T-helper 2 cell treated with Interferon-gamma antibody and Interleukin-4, amounts not matched to agents 100 ng/mL and 5 ng/mL, for 36 hours (primary cell): ENCODE measurements around the gene NDUFA3. TPM values are rescaled to one million over a fixed set of nuclear protein-coding genes. Genes with fewer than 3 reads are reported as not detected.
"Not testable (repeated sequence)": the region's sequence is repeated elsewhere in the genome, so short reads cannot be mapped to it uniquely, and the experiment has no call there.

Experiments used
- intact Hi-C: fragments of 100-400 bp; cut with micrococcal nuclease; formaldehyde crosslinking; loops from one replicate; pipeline ENCODE4 v1.15.1; 2023
- total RNA-seq: library from RNA; stranded (reverse); gene quantifications from 2 replicates; pipeline ENCODE4 v1.2.3, GENCODE V29; 2022

Gene NDUFA3
- total RNA-seq: 109 and 114 TPM in 2 replicates

GRCh38 chr19:54102421-54103169, at the start of gene NDUFA3:
NDUFA3 (plus strand) TSS chr19:54102855; CDS start chr19:54102879, 24 bp downstream.
- intact Hi-C loops: loop anchor here (1.0 to 5.0 kb wide), 5 partner anchors 13 to 360 kb away; partner anchors contain the start of genes CNOT3, LENG1, LENG9 and PRPF31

DNA sequence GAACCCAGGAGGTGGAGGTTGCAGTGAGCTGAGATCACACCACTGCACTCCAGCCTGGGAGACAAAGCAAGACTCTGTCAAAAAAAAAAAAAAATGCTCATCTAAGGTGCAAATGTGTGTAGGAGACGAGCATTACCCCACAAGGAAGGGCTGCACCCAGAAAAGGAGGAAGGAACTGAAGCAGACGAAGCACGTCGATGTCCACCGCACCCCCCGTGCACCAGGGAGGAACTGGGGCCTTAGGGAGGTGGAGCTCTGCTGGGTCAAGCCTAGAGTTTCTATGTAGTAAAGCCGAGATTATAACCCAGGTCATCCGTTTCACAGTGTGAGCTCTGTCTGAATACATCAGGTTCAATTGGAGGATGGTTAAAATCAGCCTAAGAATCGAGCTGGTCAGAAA, 40.0 kb upstream of the NDUFA3 start:
- intact Hi-C loops: no loop called here

DNA sequence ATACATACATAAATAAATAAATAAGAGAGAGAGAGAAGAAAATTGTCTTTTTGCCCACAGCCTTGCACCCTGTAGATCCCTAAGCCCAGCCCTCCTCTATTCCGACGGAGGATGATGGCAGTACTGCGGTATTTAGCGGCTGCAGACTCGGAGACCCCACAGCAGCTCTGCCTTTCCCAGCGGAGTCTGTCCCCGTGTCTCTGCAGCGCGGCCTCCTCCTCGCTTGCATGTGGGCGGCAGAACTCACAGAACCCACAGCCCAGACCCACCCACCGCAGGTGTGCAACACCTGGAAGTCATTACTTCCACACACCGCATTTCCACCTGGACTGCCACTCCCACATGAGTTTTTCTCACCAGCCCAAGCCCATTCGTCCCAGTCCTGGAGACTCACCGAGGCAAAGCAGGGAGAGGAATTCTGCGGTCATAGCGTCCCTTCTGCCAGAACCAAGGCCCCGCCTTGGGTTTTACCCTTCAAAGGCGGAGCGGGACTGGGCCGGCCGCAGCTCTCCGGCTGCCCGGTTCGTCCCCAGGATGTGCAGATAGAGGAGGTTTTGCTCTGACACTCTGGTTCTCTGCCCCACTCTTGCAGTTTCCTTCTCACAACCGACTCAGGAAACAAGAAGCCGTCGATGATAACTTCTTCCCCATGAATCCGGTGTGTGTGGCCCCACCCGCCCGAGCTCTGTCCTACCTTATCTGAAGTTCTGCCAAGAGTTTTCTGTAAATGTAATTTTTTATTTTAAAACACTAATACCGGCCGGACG, 39.1 kb upstream of the NDUFA3 start, which contains the start of gene VSTM1:
Gene VSTM1, minus strand, starts transcription at position 548 of the 767 bp plus-strand sequence. Its CDS starts 120 bp downstream, at position 428.
- intact Hi-C loops: no loop called here

DNA sequence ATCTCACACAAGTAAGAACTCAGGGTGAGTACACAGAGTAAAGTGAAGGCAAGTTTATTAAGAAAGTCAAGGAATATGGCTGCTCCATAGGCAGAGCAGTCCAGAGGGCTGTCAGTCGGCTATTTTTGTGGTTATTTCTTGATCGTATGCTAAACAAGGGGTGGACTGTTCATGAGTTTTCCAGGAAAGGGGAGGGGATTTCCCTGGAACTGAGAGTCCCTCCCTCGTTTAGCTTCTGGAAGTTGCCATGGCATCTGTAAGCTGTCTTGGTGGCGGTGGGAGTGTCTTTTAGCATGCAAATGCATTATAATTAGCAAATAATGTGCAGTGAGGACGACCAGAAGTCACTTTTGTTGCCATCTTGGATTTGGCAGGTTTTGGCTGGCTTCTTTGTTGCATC, 33.2 kb upstream of the NDUFA3 start:
- intact Hi-C loops: no loop called here

DNA sequence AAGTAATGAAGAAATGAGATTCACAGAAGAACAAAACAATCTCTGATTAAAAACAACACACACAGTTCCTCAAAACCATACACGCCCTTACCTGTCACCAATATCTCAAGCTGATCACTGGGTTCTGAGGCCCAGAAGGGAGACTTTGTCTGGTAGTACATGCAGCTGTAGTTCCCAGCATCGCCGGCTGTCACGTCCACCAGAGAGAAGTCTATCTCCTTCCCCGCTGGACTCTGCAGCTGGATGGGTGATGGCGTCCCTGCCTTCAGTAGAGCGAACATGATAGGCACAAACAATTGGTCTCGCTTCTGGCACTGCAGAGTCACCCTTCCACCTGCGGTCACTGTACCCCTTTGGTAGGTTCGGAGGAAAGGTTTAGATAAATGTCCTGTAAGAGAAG, 28.8 kb upstream of the NDUFA3 start:
- intact Hi-C loops: no loop called here

DNA sequence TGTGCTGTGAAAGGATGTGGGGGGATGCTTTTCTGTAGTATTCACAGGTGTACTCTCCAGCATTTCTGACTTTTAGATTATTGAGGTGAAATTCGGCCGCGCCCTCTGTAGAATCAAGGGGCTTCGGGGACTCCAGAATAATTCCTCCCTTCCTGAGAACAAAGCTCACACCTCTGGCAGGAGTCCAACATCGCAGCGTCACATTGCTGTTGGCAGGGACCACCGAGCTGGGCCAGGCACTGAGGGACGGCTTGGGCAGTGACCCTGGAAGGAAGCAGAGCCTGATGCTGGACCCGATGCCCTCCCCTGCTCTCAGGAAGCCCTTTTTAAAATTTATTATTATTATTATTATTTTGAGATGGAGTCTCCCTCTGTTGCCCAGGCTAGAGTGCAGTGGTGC, 27.8 kb upstream of the NDUFA3 start:
- intact Hi-C loops: no loop called here

DNA sequence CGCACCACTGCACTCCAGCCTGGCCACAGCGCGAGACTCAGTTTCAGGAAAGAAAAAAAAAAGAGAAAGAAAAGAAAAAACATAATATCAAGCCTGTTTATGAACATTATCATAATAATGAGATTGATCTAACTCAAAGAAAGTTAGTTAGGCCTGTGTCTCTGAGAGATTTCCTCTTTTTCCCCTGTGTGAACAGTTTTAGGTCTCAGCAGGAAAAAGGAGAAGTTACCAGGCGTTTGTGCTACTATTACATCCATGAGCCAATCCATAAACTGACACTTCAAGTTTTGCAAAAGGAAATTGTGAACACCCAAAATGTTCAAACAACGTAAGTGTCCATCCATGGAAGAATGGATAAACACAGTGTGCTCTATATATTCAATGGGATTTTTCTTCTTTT, 25.3 kb upstream of the NDUFA3 start:
- intact Hi-C loops: no loop called here

GRCh38 chr19:54081032-54081431, 21.6 kb upstream of the NDUFA3 start, which contains the start of gene TARM1:
TARM1 (minus strand) TSS chr19:54081365; CDS start chr19:54081340, 25 bp downstream.
- intact Hi-C loops: no loop called here

DNA sequence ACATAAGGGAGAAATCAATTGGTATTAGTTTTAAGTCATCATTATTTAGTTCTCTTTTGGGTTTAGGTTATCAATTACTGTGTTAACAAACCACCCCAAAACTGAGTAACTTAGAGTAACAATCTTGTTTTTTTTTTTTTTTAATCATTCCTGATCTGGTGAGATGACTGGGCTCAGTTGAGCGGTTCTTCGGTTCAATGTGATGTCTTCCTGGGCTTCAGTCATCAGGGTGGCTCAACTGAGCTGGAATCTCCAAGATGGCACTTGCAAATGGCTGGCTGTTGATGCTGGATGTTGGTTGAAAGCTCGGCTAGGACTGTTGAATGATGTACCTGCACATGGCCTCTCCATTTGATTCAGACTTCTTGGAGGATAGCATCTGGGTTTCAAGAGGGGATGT, 18.2 kb upstream of the NDUFA3 start:
- intact Hi-C loops: no loop called here

DNA sequence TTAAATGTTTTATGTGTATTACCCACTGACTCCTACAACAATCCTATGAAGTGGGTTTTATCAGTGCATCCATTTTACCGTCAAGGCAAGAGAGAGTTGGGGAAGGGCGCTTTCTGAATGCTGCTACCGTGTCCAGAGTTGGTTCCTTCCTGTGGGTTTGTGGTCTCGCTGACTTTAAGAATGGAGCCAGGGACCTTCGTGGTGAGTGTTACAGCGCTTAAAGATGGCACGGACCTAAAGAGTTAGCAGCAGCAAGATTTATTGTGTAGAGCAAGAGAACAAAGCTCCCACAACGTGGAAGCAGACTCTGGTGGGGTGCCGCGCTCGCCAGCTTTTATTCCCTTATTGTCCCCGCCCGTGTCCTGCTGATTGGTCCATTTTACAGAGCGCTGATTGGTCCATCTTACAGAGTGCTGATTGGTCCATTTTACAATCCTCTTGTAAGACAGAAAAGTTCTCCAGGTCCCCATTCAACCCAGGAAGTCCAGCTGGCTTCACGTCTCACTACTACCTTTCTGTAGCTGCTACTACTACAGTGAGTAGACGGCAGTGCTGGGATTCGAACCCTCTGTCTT, 8.1 kb upstream of the NDUFA3 start:
- intact Hi-C loops: no loop called here

DNA sequence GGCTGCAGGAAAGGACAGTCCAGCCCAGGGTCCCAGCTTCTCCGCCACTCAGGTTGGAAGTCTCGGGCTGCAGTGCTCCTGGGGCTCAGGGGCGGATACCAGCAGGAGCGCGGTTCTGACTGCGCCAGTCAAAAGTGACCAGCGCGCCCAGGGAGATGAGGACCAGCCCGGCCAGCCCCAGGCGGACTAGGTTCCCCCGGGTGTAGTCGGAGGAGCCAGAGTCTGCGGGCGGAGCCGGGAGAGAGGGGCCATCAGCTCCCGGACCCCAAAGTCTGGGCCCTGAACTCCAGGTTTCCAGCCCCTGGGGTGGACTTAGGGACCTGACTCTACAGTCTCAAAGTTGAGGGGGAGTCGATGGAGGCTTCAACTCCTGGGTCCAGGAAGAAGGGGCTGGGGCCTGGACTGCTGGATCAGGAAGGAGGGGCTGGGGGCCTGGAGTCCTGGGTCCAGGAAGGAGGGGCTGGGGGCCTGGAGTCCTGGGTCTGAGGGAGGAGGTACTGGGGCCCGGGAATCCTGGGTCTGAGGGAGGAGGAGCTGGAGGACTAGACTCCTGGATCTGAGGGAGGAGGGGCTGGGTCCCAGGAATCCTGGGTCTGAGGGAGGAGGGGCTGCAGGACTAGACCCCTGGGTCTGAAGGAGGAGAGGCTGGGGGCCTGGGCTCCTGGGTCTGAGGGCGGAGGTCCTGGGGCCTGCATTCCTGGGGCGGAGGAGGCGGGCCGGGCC, 7.4 kb upstream of the NDUFA3 start:
- intact Hi-C loops: no loop called here

GRCh38 chr19:54095859-54096616, 6.6 kb upstream of the NDUFA3 start:
- intact Hi-C loops: not testable (repeated sequence)

GRCh38 chr19:54096617-54097106, 6.0 kb upstream of the NDUFA3 start:
- intact Hi-C loops: no loop called here

- intact Hi-C loops: no loop called here
Measured at GRCh38 chr19:54099190-54099902, 3.3 kb upstream of the NDUFA3 start.

GRCh38 chr19:54099903-54100255, 2.8 kb upstream of the NDUFA3 start:
- intact Hi-C loops: loop anchor here (5.0 kb wide), 1 partner anchor 362 kb away; the partner anchor contains the start of gene LENG9

GRCh38 chr19:54100561-54100960, 2.1 kb upstream of the NDUFA3 start, which contains the start of gene OSCAR:
OSCAR (minus strand) TSS chr19:54100803; CDS start chr19:54100792, 11 bp downstream.
- intact Hi-C loops: loop anchor here (5.0 kb wide), 1 partner anchor 362 kb away; the partner anchor contains the start of gene LENG9

GRCh38 chr19:54104998-54105715, 2.5 kb downstream of the NDUFA3 start:
- intact Hi-C loops: loop anchor here (5.0 kb wide), 1 partner anchor 357 kb away; the partner anchor contains the start of gene LENG9

DNA sequence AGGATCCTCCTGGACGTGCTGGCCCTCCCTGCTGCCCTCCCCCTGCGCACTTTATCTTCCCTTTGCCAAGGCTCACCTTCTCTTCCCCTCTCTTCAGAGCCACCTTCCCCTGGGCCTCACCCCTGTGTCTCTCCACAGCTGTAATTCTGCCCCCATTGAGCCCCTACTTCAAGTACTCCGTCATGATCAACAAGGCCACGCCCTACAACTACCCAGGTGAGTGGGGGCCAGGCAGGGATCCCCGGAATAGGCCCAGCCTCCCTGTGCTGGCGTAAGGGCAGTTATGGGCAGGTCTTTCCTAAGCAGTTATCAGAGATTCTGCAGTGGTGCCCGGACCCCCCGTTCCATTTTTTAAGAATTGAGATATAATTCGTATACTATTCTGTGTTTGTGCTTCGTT, 3.1 kb downstream of the NDUFA3 start:
- intact Hi-C loops: no loop called here

DNA sequence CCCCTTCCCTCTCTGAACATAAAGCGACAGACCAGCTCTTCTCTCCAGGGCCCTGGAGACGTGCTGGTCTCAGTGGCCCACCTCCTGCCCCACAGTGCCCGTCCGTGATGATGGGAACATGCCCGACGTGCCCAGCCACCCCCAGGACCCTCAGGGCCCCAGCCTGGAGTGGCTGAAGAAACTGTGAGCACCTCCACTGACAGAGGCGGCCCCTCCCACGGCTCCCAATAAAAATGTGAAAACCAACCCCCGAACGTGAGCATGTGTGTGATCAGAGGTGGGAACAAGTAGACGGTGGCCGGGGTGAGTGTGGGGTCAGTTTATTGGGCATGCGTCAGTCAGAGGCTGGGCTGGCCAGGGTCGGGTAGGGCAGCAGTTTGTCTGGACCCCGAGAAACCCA, 4.1 kb downstream of the NDUFA3 start:
- intact Hi-C loops: no loop called here
